HL-60 (cell line): ENCODE data around the gene GRAMD4.

Source experiments
- CTCF ChIP-seq: IDR thresholded peaks from one replicate; pipeline ENCODE4 v1.5.1; 2011; ENCODE audit warnings: low read length, control low read depth, inconsistent platforms; ENCODE audit not compliant: insufficient read depth
- GABPA ChIP-seq: IDR thresholded peaks from 2 replicates; pipeline ENCODE4 v1.6.1; 2012; ENCODE audit warnings: low read depth
- POLR2AphosphoS5 ChIP-seq: IDR thresholded peaks from 2 replicates; pipeline ENCODE4 v1.6.1; 2012; ENCODE audit warnings: low read depth
- REST ChIP-seq: IDR thresholded peaks from 2 replicates; pipeline ENCODE4 v1.6.1; 2012; ENCODE audit warnings: low read depth; ENCODE audit not compliant: insufficient replicate concordance
- SPI1 ChIP-seq: IDR thresholded peaks from 2 replicates; pipeline ENCODE4 v1.6.1; 2012; ENCODE audit warnings: low read depth, mild to moderate bottlenecking, borderline replicate concordance

GRCh38 chr22:46629291-46629690 is 9.1 kb downstream of the GRAMD4 start:
- TF ChIP-seq CTCF: no peak
- TF ChIP-seq REST: no peak
- no peak for TF ChIP-seq POLR2AphosphoS5
- no peak for TF ChIP-seq GABPA
- TF ChIP-seq SPI1: no peak
